ENCODE results near the gene SDE2.
"Not testable (repeated sequence)": the region's sequence is repeated elsewhere in the genome, so short reads cannot be mapped to it uniquely, and the experiment has no call there.

The SDE2 gene

DNA sequence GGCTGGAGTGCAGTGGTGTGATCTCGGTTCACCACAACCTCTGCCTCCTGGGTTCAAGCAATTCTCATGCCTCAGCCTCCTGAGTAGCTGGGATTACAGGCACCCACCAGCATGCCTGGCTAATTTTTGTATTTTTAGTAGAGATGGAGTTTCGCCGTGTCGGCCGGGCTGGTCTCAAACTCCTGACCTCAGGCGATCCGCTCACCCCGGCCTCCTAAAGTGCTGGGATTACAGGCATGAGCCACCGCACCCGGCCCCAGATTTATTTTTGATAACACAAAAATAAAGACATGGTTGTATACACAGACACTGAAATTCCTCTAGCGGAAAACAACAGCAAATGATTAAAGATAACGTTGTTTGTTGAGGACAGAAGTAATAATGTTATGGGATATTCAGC is 24.0 kb downstream of the SDE2 start:
- DNase-seq (ENCODE audit: low read depth), result not testable (repeated sequence)

GRCh38 chr1:225974454-225974853 is 24.7 kb downstream of the SDE2 start:
- DNase-seq (ENCODE audit: low read depth), result no peak

GRCh38 chr1:225973158-225973557 is 26.0 kb downstream of the SDE2 start:
- no peak for DNase-seq (ENCODE audit: low read depth)

- DNase-seq (ENCODE audit: low read depth), result no peak
Observed at GRCh38 chr1:225972344-225973152, 26.6 kb downstream of the SDE2 start.

DNA sequence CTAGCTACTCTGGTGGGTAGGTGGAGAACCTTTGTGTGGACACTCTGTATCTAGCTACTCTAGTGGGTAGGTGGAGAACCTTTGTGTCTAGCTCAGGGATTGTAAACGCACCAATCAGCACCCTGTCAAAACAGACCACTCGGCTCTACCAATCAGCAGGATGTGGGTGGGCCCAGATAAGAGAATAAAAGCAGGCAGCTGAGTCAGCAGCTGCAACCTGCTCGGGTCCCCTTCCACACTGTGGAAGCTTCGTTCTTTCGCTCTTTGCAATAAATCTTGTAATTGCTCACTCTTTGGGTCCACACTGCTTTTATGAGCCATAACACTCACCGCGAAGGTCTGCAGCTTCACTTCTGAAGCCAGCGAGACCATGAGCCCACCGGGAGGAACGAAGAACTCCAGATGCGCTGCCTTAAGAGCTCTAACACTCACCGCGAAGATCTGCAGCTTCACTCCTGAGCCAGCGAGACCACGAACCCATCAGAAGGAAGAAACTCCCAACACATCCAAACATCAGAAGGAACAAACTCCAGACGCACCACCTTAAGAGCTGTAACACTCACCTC is 28.5 kb downstream of the SDE2 start:
- not testable (repeated sequence) for DNase-seq (ENCODE audit: low read depth)

- DNase-seq (ENCODE audit: low read depth), result not testable (repeated sequence)
Observed at GRCh38 chr1:225969751-225970150, 29.4 kb downstream of the SDE2 start.

DNA sequence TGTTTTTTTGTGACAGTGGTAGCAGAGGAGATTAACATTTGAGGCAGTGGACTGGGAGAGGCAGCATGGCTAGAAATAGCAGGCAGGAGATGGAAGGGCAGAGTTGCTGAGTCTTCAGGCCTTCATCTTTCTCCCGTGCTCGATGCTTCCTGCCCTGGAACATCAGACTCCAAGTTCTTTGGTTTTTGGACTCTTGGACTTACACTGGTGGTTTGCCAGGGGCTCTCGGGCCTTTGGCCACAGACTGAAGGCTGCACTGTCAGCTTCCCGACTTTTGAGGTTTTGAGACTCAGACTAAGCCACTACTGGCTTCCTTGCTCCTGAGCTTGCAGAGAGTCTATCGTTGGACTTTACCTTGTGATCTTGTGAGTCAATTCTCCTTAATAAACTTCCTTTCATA is 33.9 kb downstream of the SDE2 start:
- DNase-seq (ENCODE audit: low read depth), result no peak

GRCh38 chr1:225963735-225964530 is 35.2 kb downstream of the SDE2 start:
- DNase-seq (ENCODE audit: low read depth), result no peak

DNA sequence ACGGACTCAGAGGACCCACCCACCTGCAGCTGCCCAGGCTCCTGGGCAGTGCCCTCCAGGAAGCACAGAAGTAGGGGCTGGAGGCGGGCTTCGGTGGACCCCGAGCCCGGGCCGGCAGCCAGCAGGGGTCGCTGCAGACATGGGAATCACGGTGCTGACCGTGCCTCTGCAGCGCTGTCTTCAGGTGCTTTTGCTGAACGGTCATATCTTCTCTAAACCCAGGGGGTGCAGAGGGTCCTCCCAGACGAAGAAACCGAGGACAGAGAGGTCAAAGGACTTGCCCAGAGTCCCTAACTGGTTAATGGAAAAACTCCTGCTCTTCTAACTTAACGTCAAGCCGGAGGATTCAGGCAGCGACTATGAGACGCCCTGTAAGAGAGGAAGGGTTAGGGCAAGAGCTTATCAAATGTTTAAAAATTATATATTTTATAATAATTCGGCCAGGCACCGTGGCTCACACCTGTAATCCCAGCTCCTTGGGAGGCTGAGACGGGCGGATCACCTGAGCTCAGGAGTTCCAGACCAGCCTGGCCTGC is 36.6 kb downstream of the SDE2 start:
- DNase-seq (ENCODE audit: low read depth), result no peak

DNA sequence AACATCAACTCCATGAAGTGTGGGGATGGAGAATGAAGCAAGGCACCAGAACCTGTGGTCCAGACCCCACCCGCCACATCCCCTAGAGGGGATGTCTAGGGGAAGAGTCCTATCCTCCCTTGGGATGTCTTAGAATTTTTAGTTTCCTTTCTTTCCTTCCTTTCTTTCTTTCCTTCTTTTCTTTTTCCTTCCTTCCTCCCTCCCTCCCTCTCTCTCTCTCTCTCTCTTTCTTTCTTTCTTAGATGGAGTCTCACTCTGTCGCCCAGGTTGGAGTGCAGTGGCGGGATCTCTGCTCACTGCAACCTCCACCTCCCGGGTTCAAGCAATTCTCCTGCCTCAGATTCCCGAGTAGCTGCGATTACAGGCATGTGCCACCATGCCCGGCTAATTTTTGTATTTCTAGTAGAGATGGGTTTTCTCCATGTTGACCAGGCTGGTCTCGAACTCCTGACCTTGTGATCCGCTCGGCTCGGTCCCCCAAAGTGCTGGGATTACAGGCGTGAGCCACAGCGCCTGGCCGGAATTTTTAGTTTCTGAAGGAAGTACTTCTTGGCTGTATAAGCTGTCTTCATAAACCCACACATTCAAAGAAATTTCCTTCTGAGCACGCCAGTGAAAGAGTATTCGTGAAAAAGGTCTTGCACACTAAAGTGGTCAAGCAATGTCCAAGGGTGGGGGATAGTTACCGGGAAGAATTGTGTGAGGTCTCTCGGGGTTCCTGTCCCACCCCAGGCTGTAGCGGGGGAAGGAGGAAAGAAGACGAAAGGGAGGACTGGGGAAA is 37.3 kb downstream of the SDE2 start:
- no peak for DNase-seq (ENCODE audit: low read depth)

- no peak for DNase-seq (ENCODE audit: low read depth)
Observed at GRCh38 chr1:225958041-225958440, 41.1 kb downstream of the SDE2 start.

DNA sequence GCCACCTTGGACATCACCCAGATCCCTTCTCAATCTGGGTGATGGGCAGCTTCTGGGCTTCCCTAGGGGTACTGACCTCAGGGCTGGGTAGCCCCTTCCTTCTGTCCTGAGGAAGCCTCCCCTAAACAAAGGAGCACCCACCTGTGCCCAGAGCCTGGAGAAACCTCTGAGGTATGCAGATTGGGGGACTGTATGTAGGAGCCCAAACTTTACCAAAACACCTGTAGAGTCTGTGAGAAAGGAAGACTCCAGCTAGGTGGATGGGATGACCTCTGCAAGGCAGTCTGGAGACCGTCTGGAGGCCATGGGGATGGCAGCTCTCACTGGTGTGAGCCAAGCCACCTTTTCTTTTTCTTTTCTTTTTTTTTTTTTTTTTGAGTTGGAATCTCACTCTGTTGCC is 44.4 kb downstream of the SDE2 start:
- DNase-seq (ENCODE audit: low read depth), result no peak

- no peak for DNase-seq (ENCODE audit: low read depth)
Observed at GRCh38 chr1:225953315-225953714, 45.8 kb downstream of the SDE2 start.

GRCh38 chr1:225950905-225951497 is 48.1 kb downstream of the SDE2 start:
- no peak for DNase-seq (ENCODE audit: low read depth)

GRCh38 chr1:225949041-225949440 is 50.1 kb downstream of the SDE2 start:
- no peak for DNase-seq (ENCODE audit: low read depth)

DNA sequence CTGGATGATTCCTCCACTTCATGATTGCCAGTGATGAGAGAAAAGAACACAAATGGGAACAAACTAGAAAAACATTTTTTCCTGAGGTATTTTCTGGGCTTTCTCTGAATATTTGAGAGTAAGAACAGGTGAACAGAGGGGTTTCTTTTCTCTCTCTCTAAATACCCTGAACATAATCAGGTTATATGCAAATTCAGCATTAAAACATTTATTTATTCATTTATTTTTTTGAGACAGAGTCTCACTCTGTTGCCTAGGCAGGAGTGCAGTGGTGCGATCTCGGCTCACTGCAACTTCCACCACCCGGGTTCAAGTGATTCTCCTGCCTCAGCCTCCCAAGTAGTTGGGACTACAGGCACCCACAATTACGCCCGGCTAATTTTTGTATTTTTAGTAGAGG is 52.3 kb downstream of the SDE2 start:
- DNase-seq (ENCODE audit: low read depth), result no peak

GRCh38 chr1:225946082-225946620 is 53.0 kb downstream of the SDE2 start:
- no peak for DNase-seq (ENCODE audit: low read depth)

- DNase-seq (ENCODE audit: low read depth), result no peak
Observed at GRCh38 chr1:225945564-225945963, 53.6 kb downstream of the SDE2 start.

GRCh38 chr1:225944951-225945350 is 54.2 kb downstream of the SDE2 start:
- no peak for DNase-seq (ENCODE audit: low read depth)

GRCh38 chr1:225944387-225944786 is 54.8 kb downstream of the SDE2 start:
- DNase-seq (ENCODE audit: low read depth), result no peak

GRCh38 chr1:225943582-225943981 is 55.6 kb downstream of the SDE2 start:
- no peak for DNase-seq (ENCODE audit: low read depth)

Measured in GM04504 (cell line).